Transverse colon (tissue), 4 donors: ENCODE data around the gene ITPKB. TPM values are rescaled to one million over a fixed set of nuclear protein-coding genes. Genes with fewer than 3 reads are reported as not detected.

Experiments
- DNase-seq: peaks from one replicate; pipeline ENCODE4 v3.0.0-alpha.2; 2019
- H3K27ac ChIP-seq, 4 donors: fragments of 200-600 bp; sonication (generic); 2 replicates each; pipeline ENCODE4 v1.5.1; 2016 to 2018; ENCODE audit warnings: inconsistent platforms in 4 of 4
- H3K27me3 ChIP-seq: fragments of 200-600 bp; sonication (generic); 2 replicates; pipeline ENCODE4 v1.5.1; 2017; ENCODE audit warnings: inconsistent platforms
- H3K36me3 ChIP-seq, 4 donors: fragments of 200-600 bp; sonication (generic); 2 replicates each; pipeline ENCODE4 v1.5.1; 2017 to 2019; ENCODE audit warnings: inconsistent platforms in 4 of 4
- H3K4me1 ChIP-seq, 4 donors: fragments of 200-600 bp; sonication (generic); 2 replicates each; pipeline ENCODE4 v1.5.1; 2017 to 2020; ENCODE audit warnings: inconsistent platforms in 4 of 4
- H3K4me3 ChIP-seq, 4 donors: fragments of 200-600 bp; sonication (generic); 1 replicate in 1 of 4; 2 replicates in 3 of 4; pipeline versions ENCODE4 v1.5.1 to v1.6.1; 2017 to 2019; ENCODE audit warnings: inconsistent platforms in 4 of 4
- H3K9me3 ChIP-seq, 2 donors: fragments of 200-600 bp; sonication (generic); 2 replicates each; pipeline ENCODE4 v1.5.1; 2017 to 2019; ENCODE audit warnings: inconsistent platforms in 2 of 2
- EP300 ChIP-seq: sonication (generic); formaldehyde crosslinking; IDR thresholded peaks from one replicate; pipeline ENCODE4 v1.6.1; 2017; ENCODE audit warnings: antibody characterized with exemption, low read depth
- POLR2A ChIP-seq: fragments of 450-650 bp; IDR thresholded peaks from one replicate; pipeline ENCODE4 v1.6.1; 2016; ENCODE audit warnings: antibody characterized with exemption, mild to moderate bottlenecking, moderate library complexity
- POLR2AphosphoS5 ChIP-seq, 3 donors: sonication (generic); formaldehyde crosslinking; IDR thresholded peaks; one replicate each; pipeline ENCODE4 v1.6.1; 2016; ENCODE audit warnings: antibody characterized with exemption in 3 of 3
- WGBS, 2 donors: methylation state at CpG; one replicate each; pipeline ENCODE4 v1.1.5; 2018; ENCODE audit warnings: low coverage in 1 of 2; 5-methylcytosine and 5-hydroxymethylcytosine counted together
- in situ Hi-C, 4 donors: fragments of 200-750 bp; cut with MboI; loops; one replicate each; pipeline versions ENCODE4 v1.15.0 to v1.15.1; 2017; ENCODE audit warnings: low sequenced_read_pairs in 3 of 4, low pct_ligation_motif_present in 1 of 4, low pct_unique_long_range_greater_than_20kb in 1 of 4
- intact Hi-C: fragments of 100-400 bp; cut with DNase I; formaldehyde crosslinking; loops from one replicate; pipeline ENCODE4 v1.15.1; 2023; ENCODE audit warnings: low total_unique reads
- total RNA-seq, 4 donors: library from RNA; depleted of rRNA; stranded (reverse); fragments of >200 nt; gene quantifications; one replicate each; pipeline ENCODE4 v1.1.0, GENCODE V29; 2016
- TF ChIP-seq, protein P1 (sequence below), 5 experiments: fragments of 200-600 bp in 3 of 5; fragments of 450-650 bp in 2 of 5; sonication (generic) in 3 of 5; IDR thresholded peaks; 1 replicate in 2 of 5; 2 replicates in 3 of 5; pipeline ENCODE4 v1.5.1; 2016 to 2017; ENCODE audit warnings: antibody characterized with exemption in 5 of 5, inconsistent platforms in 3 of 5, mild to moderate bottlenecking in 2 of 5, moderate library complexity in 1 of 5

Gene ITPKB
- total RNA-seq, 4 donors from 2014 or later: 14.3 to 57.6 (median 23.7) TPM

DNA sequence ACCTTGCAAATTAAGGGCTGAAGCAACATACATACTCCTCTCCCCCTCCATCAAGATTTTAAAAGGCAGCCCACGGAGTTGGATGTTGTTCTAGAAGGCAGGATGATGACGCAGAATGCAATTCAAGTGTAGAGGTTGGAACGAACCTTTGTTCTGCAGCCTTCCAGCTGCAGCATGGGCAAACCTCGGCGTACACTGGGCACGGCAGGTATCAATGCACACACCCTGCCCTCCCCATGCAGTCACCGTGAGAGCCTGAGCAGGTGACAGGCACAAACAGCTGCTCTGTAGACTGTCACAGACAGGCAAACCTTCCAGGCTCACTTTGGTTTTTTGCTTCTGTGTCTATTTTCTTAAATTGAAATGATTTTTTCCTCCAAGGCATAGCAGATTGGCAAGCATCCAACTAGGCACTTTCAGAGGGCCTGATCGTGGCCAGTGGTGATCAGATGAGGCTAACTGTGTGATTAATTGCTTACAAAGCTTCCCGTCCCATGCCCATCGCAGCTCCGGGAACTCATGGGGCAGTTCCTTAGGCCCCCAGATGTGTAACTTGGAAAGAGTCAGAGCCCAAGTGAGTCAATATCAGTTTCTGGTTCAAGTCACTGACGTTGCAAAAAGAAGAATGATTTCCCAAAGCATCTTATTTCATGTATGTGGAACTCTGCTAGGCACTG is 82.3 kb downstream of the ITPKB start:
- Histone ChIP-seq H3K4me3 (no peak overlapping the region), H3K4me1 (peaks cover 21 to 83% (median 63%) of the 10 kb centered on the region in 4 donors), H3K27me3 (no peaks in the 10 kb centered on the region), H3K27ac (no peak overlapping the region), H3K36me3 (no peaks in the 10 kb centered on the region), H3K9me3 (no peaks in the 10 kb centered on the region)
- intact Hi-C loops: no loop called here
- in situ Hi-C loops: no loop called here
- 20 to 36% methylated on average over 1 to 12 of the region's 12 CpGs for WGBS, 2 donors
- DNase-seq: peak; percentile 58
- TF ChIP-seq, protein P1, sequence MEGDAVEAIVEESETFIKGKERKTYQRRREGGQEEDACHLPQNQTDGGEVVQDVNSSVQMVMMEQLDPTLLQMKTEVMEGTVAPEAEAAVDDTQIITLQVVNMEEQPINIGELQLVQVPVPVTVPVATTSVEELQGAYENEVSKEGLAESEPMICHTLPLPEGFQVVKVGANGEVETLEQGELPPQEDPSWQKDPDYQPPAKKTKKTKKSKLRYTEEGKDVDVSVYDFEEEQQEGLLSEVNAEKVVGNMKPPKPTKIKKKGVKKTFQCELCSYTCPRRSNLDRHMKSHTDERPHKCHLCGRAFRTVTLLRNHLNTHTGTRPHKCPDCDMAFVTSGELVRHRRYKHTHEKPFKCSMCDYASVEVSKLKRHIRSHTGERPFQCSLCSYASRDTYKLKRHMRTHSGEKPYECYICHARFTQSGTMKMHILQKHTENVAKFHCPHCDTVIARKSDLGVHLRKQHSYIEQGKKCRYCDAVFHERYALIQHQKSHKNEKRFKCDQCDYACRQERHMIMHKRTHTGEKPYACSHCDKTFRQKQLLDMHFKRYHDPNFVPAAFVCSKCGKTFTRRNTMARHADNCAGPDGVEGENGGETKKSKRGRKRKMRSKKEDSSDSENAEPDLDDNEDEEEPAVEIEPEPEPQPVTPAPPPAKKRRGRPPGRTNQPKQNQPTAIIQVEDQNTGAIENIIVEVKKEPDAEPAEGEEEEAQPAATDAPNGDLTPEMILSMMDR (IDR thresholded peaks at IDR 0.05): no peak
- TF ChIP-seq POLR2A: no peak
- peak in 1 of 3 donors; percentile 41 for TF ChIP-seq POLR2AphosphoS5 (IDR thresholded peaks at IDR 0.05)
- peak; percentile 72 for TF ChIP-seq EP300

- no peaks in the 10 kb centered on the region for H3K36me3 ChIP-seq
- in situ Hi-C loops: no loop called here
- H3K27ac ChIP-seq: no peak overlapping the region
- H3K9me3 ChIP-seq: no peaks in the 10 kb centered on the region
- intact Hi-C loops: no loop called here
- peaks cover 19 to 78% (median 62%) of the 10 kb centered on the region in 4 donors for H3K4me1 ChIP-seq
- H3K27me3 ChIP-seq: no peaks in the 10 kb centered on the region
- no peak for DNase-seq
- 46% methylated on average over 4 of the region's 4 CpGs; no CpG with 5 or more reads in 1 of the 2 donors for WGBS, 2 donors
- no peak overlapping the region for H3K4me3 ChIP-seq
- TF ChIP-seq POLR2A (no peak), EP300 (no peak), POLR2AphosphoS5 (IDR thresholded peaks at IDR 0.05) (no peak)
- TF ChIP-seq, protein P1 (IDR thresholded peaks at IDR 0.05): no peak
These were observed 82.9 kb downstream of the ITPKB start for GRCh38 chr1:226656201-226656600.

DNA sequence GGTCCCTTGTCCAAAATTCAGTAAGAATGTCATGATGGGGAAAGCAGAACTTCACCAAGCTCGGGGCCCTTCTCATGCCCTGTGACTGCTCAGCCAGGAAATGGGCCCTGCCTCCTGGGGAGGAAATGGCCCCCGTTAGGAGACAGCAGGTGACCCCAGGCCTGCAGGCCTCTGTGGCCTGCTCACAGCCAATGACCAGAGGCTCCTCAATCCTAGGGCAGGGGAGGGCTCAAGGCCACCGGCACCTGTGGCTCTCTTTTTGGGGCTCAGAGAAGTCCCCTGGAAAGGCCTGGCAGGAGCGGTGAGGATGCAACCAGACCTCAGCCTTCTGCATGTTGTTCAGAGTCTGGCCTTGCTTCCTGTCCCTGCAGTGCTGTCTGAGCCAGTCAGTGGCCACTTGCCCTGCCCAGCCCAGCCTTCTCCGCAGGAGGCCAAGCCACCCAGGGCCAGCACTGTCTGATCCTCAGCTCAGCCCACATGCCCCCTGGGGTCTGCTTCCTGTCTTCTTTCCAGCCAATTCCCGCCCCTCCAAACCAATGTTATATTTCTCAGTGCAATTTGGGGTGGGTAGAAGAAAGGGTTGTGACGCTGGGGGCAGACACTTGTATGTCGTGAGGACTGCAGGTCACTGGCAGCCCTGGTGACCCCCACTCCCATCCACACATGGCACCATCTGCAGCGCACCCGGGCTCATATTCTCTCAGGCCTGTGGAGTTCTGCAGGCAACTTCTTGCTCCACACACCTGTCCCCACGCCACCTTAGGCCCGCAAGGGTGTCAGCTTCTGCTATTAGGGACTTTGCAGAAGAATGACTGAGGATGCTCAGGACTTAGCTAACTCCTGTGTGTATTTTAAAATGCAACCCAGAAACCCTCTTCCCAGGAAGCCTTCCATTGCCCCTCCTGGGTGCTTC is 83.6 kb downstream of the ITPKB start:
- no peak for DNase-seq
- Histone ChIP-seq H3K4me1 (peaks cover 17 to 71% (median 57%) of the 10 kb centered on the region in 4 donors), H3K4me3 (no peak overlapping the region), H3K27ac (no peak overlapping the region), H3K27me3 (no peaks in the 10 kb centered on the region), H3K36me3 (no peaks in the 10 kb centered on the region), H3K9me3 (no peaks in the 10 kb centered on the region)
- in situ Hi-C loops (no loop called here), intact Hi-C loops (no loop called here)
- 89% methylated on average over 12 of the region's 12 CpGs; no CpG with 5 or more reads in 1 of the 2 donors for WGBS, 2 donors
- no peak for TF ChIP-seq EP300
- TF ChIP-seq, protein P1 (IDR thresholded peaks at IDR 0.05): no peak
- no peak for TF ChIP-seq POLR2AphosphoS5 (IDR thresholded peaks at IDR 0.05)
- TF ChIP-seq POLR2A: no peak

GRCh38 chr1:226654668-226655055 is 84.4 kb downstream of the ITPKB start:
- Histone ChIP-seq H3K27ac (no peak overlapping the region), H3K27me3 (no peaks in the 10 kb centered on the region), H3K9me3 (no peaks in the 10 kb centered on the region), H3K4me1 (peaks cover 12 to 63% (median 53%) of the 10 kb centered on the region in 4 donors), H3K4me3 (no peak overlapping the region), H3K36me3 (no peaks in the 10 kb centered on the region)
- in situ Hi-C loops: no loop called here
- intact Hi-C loops: loop anchor here (5.0 kb wide), 1 partner anchor 168 kb away; no protein-coding TSS in a partner anchor
- WGBS, 2 donors: 59 to 70% methylated on average over 3 to 8 of the region's 8 CpGs
- TF ChIP-seq POLR2AphosphoS5 (IDR thresholded peaks at IDR 0.05): no peak
- TF ChIP-seq POLR2A: no peak
- TF ChIP-seq, protein P1 (IDR thresholded peaks at IDR 0.05): no peak
- no peak for TF ChIP-seq EP300
- no peak for DNase-seq
